Tibial nerve (tissue), 4 donors: ENCODE data around the gene RGS4. TPM values are rescaled to one million over a fixed set of nuclear protein-coding genes. Genes with fewer than 3 reads are reported as not detected.

ENCODE experiments used
- DNase-seq, 2 donors: peaks; one replicate each; pipeline ENCODE4 v3.0.0-alpha.2; 2019; ENCODE audit warnings: low spot score in 2 of 2
- H3K27ac ChIP-seq, 4 donors: fragments of 200-600 bp; sonication (generic) in 3 of 4; one replicate each; pipeline ENCODE4 v1.5.1; 2017 to 2019; ENCODE audit warnings: mild to moderate bottlenecking in 1 of 4
- H3K27me3 ChIP-seq, 2 donors: fragments of 200-600 bp; sonication (generic) in 1 of 2; one replicate each; pipeline versions ENCODE4 v1.5.1 to v1.6.0; 2017 to 2019
- H3K36me3 ChIP-seq, 3 donors: fragments of 200-600 bp; sonication (generic); one replicate each; pipeline ENCODE4 v1.5.1; 2018 to 2019
- H3K4me1 ChIP-seq, 4 donors: fragments of 200-600 bp; sonication (generic) in 3 of 4; one replicate each; pipeline ENCODE4 v1.5.1; 2017 to 2019
- H3K4me3 ChIP-seq, 4 donors: fragments of 200-600 bp; sonication (generic) in 3 of 4; one replicate each; pipeline ENCODE4 v1.5.1; 2017 to 2019; ENCODE audit warnings: mild to moderate bottlenecking in 1 of 4, moderate library complexity in 1 of 4
- H3K9me3 ChIP-seq, 4 donors: fragments of 200-600 bp; sonication (generic) in 3 of 4; one replicate each; pipeline ENCODE4 v1.5.1; 2017 to 2019
- CTCF ChIP-seq, 5 experiments: fragments of 200-600 bp in 3 of 5; fragments of 450-650 bp in 2 of 5; sonication (generic) in 3 of 5; IDR thresholded peaks; one replicate each; pipeline ENCODE4 v1.5.1; 2016 to 2019; ENCODE audit warnings: antibody characterized with exemption in 5 of 5, mild to moderate bottlenecking in 3 of 5, moderate library complexity in 2 of 5
- EP300 ChIP-seq, 2 donors: sonication (generic); formaldehyde crosslinking; IDR thresholded peaks; one replicate each; pipeline ENCODE4 v1.6.1; 2017; ENCODE audit warnings: antibody characterized with exemption in 2 of 2, mild to moderate bottlenecking in 1 of 2
- POLR2A ChIP-seq, 2 donors: fragments of 450-650 bp; IDR thresholded peaks; one replicate each; pipeline ENCODE4 v1.6.1; 2017; ENCODE audit warnings: antibody characterized with exemption in 2 of 2, mild to moderate bottlenecking in 2 of 2, moderate library complexity in 2 of 2
- WGBS, 2 donors: methylation state at CpG; one replicate each; pipeline ENCODE4 v1.1.5; 2018; 5-methylcytosine and 5-hydroxymethylcytosine counted together
- total RNA-seq, 4 donors: library from RNA; depleted of rRNA; stranded (reverse); fragments of >200 nt; gene quantifications; one replicate each; pipeline ENCODE4 v1.1.0, GENCODE V29; 2016

Gene RGS4
- total RNA-seq, 4 donors from 2014 or later, result 0.21 to 1.4 (median 0.30) TPM; not detected in 1

- Histone ChIP-seq H3K4me3 (no peak overlapping the region), H3K4me1 (peaks cover 0 to 16% (median 0%) of the 10 kb centered on the region in 4 donors), H3K9me3 (no peaks in the 10 kb centered on the region), H3K27ac (no peak overlapping the region), H3K27me3 (peaks cover 0 to 10% of the 10 kb centered on the region in 2 donors), H3K36me3 (no peaks in the 10 kb centered on the region)
- TF ChIP-seq POLR2A (IDR thresholded peaks at IDR 0.05) (no peak), EP300 (IDR thresholded peaks at IDR 0.05) (no peak), CTCF (IDR thresholded peaks at IDR 0.05) (no peak)
- no peak for DNase-seq
- WGBS, 2 donors, result 88 to 100% methylated on average over 1 of the region's 1 CpG
These were observed 3.5 kb downstream of the RGS4 start for GRCh38 chr1:163072658-163073057.

GRCh38 chr1:163074004-163074403 lies 4.8 kb downstream of the RGS4 start:
- H3K27ac ChIP-seq, result no peak overlapping the region
- no peaks in the 10 kb centered on the region for H3K36me3 ChIP-seq
- TF ChIP-seq EP300 (IDR thresholded peaks at IDR 0.05), result no peak
- TF ChIP-seq POLR2A (IDR thresholded peaks at IDR 0.05), result no peak
- no peak for TF ChIP-seq CTCF (IDR thresholded peaks at IDR 0.05)
- no peak for DNase-seq
- 85 to 93% methylated on average over 1 of the region's 1 CpG for WGBS, 2 donors
- H3K9me3 ChIP-seq, result no peaks in the 10 kb centered on the region
- H3K4me3 ChIP-seq, result no peak overlapping the region
- H3K27me3 ChIP-seq, result peaks cover 0 to 10% of the 10 kb centered on the region in 2 donors
- H3K4me1 ChIP-seq, result peaks cover 0 to 9% (median 0%) of the 10 kb centered on the region in 4 donors

GRCh38 chr1:163074716-163075284 lies 5.6 kb downstream of the RGS4 start:
- TF ChIP-seq CTCF (IDR thresholded peaks at IDR 0.05) (no peak), EP300 (IDR thresholded peaks at IDR 0.05) (no peak), POLR2A (IDR thresholded peaks at IDR 0.05) (no peak)
- Histone ChIP-seq H3K27me3 (peaks cover 0 to 6% of the 10 kb centered on the region in 2 donors), H3K4me1 (peaks cover 0 to 1% (median 0%) of the 10 kb centered on the region in 4 donors), H3K27ac (no peak overlapping the region), H3K36me3 (no peaks in the 10 kb centered on the region), H3K9me3 (no peaks in the 10 kb centered on the region), H3K4me3 (no peak overlapping the region)
- no peak for DNase-seq
- 59 to 65% methylated on average over 2 of the region's 2 CpGs for WGBS, 2 donors

- no peaks in the 10 kb centered on the region for H3K4me1 ChIP-seq
- no peak overlapping the region for H3K27ac ChIP-seq
- no peak overlapping the region for H3K4me3 ChIP-seq
- no peaks in the 10 kb centered on the region for H3K36me3 ChIP-seq
- no peak for DNase-seq
- no peak for TF ChIP-seq EP300 (IDR thresholded peaks at IDR 0.05)
- TF ChIP-seq POLR2A (IDR thresholded peaks at IDR 0.05), result no peak
- no peak for TF ChIP-seq CTCF (IDR thresholded peaks at IDR 0.05)
- H3K27me3 ChIP-seq, result no peaks in the 10 kb centered on the region
- H3K9me3 ChIP-seq, result no peaks in the 10 kb centered on the region
- WGBS, 2 donors, result 86 to 88% methylated on average over 4 of the region's 4 CpGs
These were observed 6.9 kb downstream of the RGS4 start for GRCh38 chr1:163076044-163076443.

- Histone ChIP-seq H3K4me1 (no peaks in the 10 kb centered on the region), H3K27ac (no peak overlapping the region), H3K36me3 (no peaks in the 10 kb centered on the region), H3K4me3 (no peak overlapping the region), H3K27me3 (no peaks in the 10 kb centered on the region), H3K9me3 (no peaks in the 10 kb centered on the region)
- WGBS, 2 donors, result 59 to 86% methylated on average over 3 of the region's 3 CpGs
- TF ChIP-seq CTCF (IDR thresholded peaks at IDR 0.05), result no peak
- TF ChIP-seq EP300 (IDR thresholded peaks at IDR 0.05), result no peak
- no peak for TF ChIP-seq POLR2A (IDR thresholded peaks at IDR 0.05)
- DNase-seq, result no peak
These were observed 7.3 kb downstream of the RGS4 start for GRCh38 chr1:163076446-163076845.
